Panc1 (cell line): Measurements from ENCODE around the gene TBXAS1. TPM values are rescaled to one million over a fixed set of nuclear protein-coding genes. Genes with fewer than 3 reads are reported as not detected.

ENCODE experiments used
- ATAC-seq: fragments of 200-7000 bp; cut with Tn5 transposase; 2 replicates; pipeline ENCODE4 v1.9.1; 2020; ENCODE audit warnings: mild to moderate bottlenecking, moderate library complexity
- BruUV-seq: library from RNA; stranded (reverse); fragments of 400-500 nt; replicated peaks from 2 replicates; lab custom pipeline; 2021; lab: Mats Ljungman, UMichigan
- CTCF ChIA-PET: fragments of 300-600 bp; sonication (Branson Sonifier 250); formaldehyde crosslinking; loops from one replicate; lab custom pipeline; 2022; ENCODE audit warnings: antibody characterized with exemption; lab: Charles Lee
- POLR2A ChIA-PET: fragments of 300-600 bp; sonication (Branson Sonifier 250); formaldehyde crosslinking; loops from one replicate; lab custom pipeline; 2022; ENCODE audit warnings: antibody characterized with exemption; lab: Charles Lee
- DNase-seq: peaks from one replicate; pipeline ENCODE4 v3.0.0-alpha.2; 2010; ENCODE audit warnings: low read depth, low spot score
- H3K27ac ChIP-seq: 2 replicates; pipeline ENCODE4 v1.5.1; 2011; ENCODE audit warnings: mild to moderate bottlenecking, low read length, inconsistent platforms
- H3K27me3 ChIP-seq: fragments of 200-500 bp; sonication (Bioruptor generic); 2 replicates; pipeline ENCODE4 v1.6.0; 2014; ENCODE audit warnings: low read length, inconsistent platforms; ENCODE audit not compliant: control insufficient read depth, insufficient read depth
- H3K36me3 ChIP-seq: fragments of 200-500 bp; sonication (Bioruptor generic); 2 replicates; pipeline ENCODE4 v1.5.1; 2014; ENCODE audit warnings: inconsistent platforms, mild to moderate bottlenecking, low read length, moderate library complexity; ENCODE audit not compliant: control insufficient read depth, insufficient read depth
- H3K4me1 ChIP-seq: 2 replicates; pipeline ENCODE4 v1.5.1; 2011; ENCODE audit warnings: inconsistent platforms, mild to moderate bottlenecking, low read length, moderate library complexity; ENCODE audit not compliant: control insufficient read depth, insufficient read depth
- H3K4me3 ChIP-seq, 2 experiments: 2 replicates each; pipeline ENCODE4 v1.5.1; 2011 to 2012; ENCODE audit warnings: low read depth in 2 of 2, low read length in 2 of 2, mild to moderate bottlenecking in 2 of 2, inconsistent platforms in 1 of 2, moderate library complexity in 1 of 2
- H3K9me3 ChIP-seq: fragments of 200-500 bp; sonication (Bioruptor generic); 2 replicates; pipeline ENCODE4 v1.5.1; 2014; ENCODE audit warnings: low read depth, mild to moderate bottlenecking, inconsistent platforms, low read length, moderate library complexity; ENCODE audit not compliant: control insufficient read depth, insufficient read depth
- CTCF ChIP-seq: fragments of 450-650 bp; IDR thresholded peaks from 2 replicates; pipeline ENCODE4 v1.5.1; 2017; ENCODE audit warnings: mild to moderate bottlenecking
- POLR2AphosphoS5 ChIP-seq: IDR thresholded peaks from 2 replicates; pipeline ENCODE4 v1.6.1; 2012; ENCODE audit warnings: mild to moderate bottlenecking, low read depth, low read length, moderate library complexity
- SIN3A ChIP-seq: IDR thresholded peaks from 2 replicates; pipeline ENCODE4 v1.6.1; 2012; ENCODE audit warnings: low read depth, mild to moderate bottlenecking, low read length, moderate library complexity, borderline replicate concordance; ENCODE audit not compliant: insufficient read depth
- TCF7L2 ChIP-seq: IDR thresholded peaks from 2 replicates; pipeline ENCODE4 v1.6.1; 2011; ENCODE audit warnings: mild to moderate bottlenecking, low read depth, low read length, inconsistent platforms
- in situ Hi-C: cut with HindIII; loops from 2 replicates; pipeline ENCODE4 v1.10.0; 2016; ENCODE audit warnings: low sequenced_read_pairs, low pct_unique_long_range_greater_than_20kb
- intact Hi-C: fragments of 100-400 bp; cut with micrococcal nuclease; formaldehyde crosslinking; loops from one replicate; pipeline ENCODE4 v1.10.0; 2022; ENCODE audit not compliant: unreplicated experiment
- total RNA-seq: library from RNA; stranded (reverse); gene quantifications from one replicate; pipeline ENCODE4 v1.2.1, GENCODE V29; 2021; ENCODE audit not compliant: unreplicated experiment
- TF ChIP-seq, protein P1 (sequence below), 2 experiments: IDR thresholded peaks; 2 replicates each; pipeline ENCODE4 v1.6.1; 2011 to 2012; ENCODE audit warnings: low read depth in 2 of 2, control low read depth in 1 of 2, low read length in 1 of 2, mild to moderate bottlenecking in 1 of 2, moderate library complexity in 1 of 2; ENCODE audit not compliant: insufficient read depth in 1 of 2

Gene TBXAS1
- total RNA-seq, 1 experiment from 2014 or later = 4.4 TPM

DNA sequence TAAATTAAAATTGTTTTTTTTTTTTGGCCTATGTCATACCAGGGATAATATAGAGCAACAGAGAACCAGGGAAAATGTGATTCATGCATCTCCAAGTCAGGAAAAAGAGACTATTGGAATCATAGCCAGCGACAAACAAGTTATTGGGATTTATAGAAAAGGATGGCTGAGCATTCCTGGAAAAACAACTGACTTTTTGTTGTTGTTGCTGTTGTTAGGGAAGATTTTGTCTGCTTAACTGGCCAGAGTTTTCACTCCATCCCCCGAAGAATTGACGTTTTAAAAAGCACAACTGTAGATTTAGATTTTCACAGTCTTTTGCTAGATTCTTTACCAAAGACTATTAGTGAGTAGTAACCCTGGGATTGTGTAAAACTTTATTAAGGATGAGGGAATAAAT lies 112.4 kb downstream of the TBXAS1 start:
- H3K9me3 ChIP-seq = no peaks in the 10 kb centered on the region
- H3K4me1 ChIP-seq = no peaks in the 10 kb centered on the region
- intact Hi-C loops (no loop called here), in situ Hi-C loops (no loop called here)
- no peak for ATAC-seq
- H3K27me3 ChIP-seq = no peaks in the 10 kb centered on the region
- no peak for DNase-seq
- no TSS peak for BruUV-seq
- POLR2A ChIA-PET = no interaction called here
- H3K36me3 ChIP-seq = no peaks in the 10 kb centered on the region
- no peak for TF ChIP-seq CTCF
- TF ChIP-seq, protein P1, sequence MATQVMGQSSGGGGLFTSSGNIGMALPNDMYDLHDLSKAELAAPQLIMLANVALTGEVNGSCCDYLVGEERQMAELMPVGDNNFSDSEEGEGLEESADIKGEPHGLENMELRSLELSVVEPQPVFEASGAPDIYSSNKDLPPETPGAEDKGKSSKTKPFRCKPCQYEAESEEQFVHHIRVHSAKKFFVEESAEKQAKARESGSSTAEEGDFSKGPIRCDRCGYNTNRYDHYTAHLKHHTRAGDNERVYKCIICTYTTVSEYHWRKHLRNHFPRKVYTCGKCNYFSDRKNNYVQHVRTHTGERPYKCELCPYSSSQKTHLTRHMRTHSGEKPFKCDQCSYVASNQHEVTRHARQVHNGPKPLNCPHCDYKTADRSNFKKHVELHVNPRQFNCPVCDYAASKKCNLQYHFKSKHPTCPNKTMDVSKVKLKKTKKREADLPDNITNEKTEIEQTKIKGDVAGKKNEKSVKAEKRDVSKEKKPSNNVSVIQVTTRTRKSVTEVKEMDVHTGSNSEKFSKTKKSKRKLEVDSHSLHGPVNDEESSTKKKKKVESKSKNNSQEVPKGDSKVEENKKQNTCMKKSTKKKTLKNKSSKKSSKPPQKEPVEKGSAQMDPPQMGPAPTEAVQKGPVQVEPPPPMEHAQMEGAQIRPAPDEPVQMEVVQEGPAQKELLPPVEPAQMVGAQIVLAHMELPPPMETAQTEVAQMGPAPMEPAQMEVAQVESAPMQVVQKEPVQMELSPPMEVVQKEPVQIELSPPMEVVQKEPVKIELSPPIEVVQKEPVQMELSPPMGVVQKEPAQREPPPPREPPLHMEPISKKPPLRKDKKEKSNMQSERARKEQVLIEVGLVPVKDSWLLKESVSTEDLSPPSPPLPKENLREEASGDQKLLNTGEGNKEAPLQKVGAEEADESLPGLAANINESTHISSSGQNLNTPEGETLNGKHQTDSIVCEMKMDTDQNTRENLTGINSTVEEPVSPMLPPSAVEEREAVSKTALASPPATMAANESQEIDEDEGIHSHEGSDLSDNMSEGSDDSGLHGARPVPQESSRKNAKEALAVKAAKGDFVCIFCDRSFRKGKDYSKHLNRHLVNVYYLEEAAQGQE (IDR thresholded peaks at IDR 0.05; ENCODE audit: insufficient read depth in 1 of 2, low read depth in 2 of 2, low read length in 1 of 2) = no peak
- no peak for TF ChIP-seq POLR2AphosphoS5
- no peak for TF ChIP-seq TCF7L2
- no peak for TF ChIP-seq SIN3A
- CTCF ChIA-PET = no interaction called here
- H3K27ac ChIP-seq = no peak overlapping the region
- H3K4me3 ChIP-seq = no peak overlapping the region

GRCh38 chr7:139941866-139942265 lies 112.8 kb downstream of the TBXAS1 start:
- Histone ChIP-seq H3K36me3 (no peaks in the 10 kb centered on the region), H3K9me3 (no peaks in the 10 kb centered on the region), H3K27ac (no peak overlapping the region), H3K4me1 (no peaks in the 10 kb centered on the region), H3K27me3 (no peaks in the 10 kb centered on the region), H3K4me3 (no peak overlapping the region)
- ChIA-PET POLR2A (no interaction called here), CTCF (no interaction called here)
- intact Hi-C loops = no loop called here
- TF ChIP-seq CTCF (no peak), POLR2AphosphoS5 (no peak), TCF7L2 (no peak), SIN3A (no peak)
- TF ChIP-seq, protein P1 (IDR thresholded peaks at IDR 0.05; ENCODE audit: insufficient read depth in 1 of 2, low read depth in 2 of 2, low read length in 1 of 2) = no peak
- no peak for DNase-seq
- no peak for ATAC-seq
- in situ Hi-C loops = no loop called here
- BruUV-seq = no TSS peak
